ENCODE results near the gene ADAMTS7.
"Not testable (repeated sequence)": the region's sequence is repeated elsewhere in the genome, so short reads cannot be mapped to it uniquely, and the experiment has no call there.

DNA sequence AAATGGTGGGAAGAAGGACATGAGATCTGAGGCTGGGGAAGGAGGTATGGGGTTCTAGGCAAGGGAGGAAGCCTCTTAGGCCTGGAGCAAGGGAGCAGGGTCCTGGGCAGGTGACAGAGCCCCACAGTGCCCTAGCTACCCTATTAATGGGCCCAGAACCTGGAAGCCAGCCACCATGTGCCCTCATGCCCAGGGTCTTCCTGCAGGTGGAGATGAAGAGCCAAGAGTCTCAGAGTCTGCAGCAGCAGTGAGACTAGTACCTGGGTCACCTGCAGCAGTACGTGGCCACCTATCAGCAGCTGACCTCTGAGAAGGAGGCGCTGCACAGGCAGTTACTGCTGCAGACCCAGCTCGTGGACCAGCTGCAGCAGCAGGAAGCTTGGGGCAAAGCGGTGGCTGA, 75.0 kb downstream of the ADAMTS7 start:
- TF ChIP-seq, protein P1, sequence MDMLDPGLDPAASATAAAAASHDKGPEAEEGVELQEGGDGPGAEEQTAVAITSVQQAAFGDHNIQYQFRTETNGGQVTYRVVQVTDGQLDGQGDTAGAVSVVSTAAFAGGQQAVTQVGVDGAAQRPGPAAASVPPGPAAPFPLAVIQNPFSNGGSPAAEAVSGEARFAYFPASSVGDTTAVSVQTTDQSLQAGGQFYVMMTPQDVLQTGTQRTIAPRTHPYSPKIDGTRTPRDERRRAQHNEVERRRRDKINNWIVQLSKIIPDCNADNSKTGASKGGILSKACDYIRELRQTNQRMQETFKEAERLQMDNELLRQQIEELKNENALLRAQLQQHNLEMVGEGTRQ (IDR thresholded peaks at IDR 0.05) = not testable (repeated sequence)
- not testable (repeated sequence) for TF ChIP-seq KDM1A (IDR thresholded peaks at IDR 0.05; ENCODE audit: low read depth)
- TF ChIP-seq, protein P2, sequence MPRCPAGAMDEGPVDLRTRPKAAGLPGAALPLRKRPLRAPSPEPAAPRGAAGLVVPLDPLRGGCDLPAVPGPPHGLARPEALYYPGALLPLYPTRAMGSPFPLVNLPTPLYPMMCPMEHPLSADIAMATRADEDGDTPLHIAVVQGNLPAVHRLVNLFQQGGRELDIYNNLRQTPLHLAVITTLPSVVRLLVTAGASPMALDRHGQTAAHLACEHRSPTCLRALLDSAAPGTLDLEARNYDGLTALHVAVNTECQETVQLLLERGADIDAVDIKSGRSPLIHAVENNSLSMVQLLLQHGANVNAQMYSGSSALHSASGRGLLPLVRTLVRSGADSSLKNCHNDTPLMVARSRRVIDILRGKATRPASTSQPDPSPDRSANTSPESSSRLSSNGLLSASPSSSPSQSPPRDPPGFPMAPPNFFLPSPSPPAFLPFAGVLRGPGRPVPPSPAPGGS (IDR thresholded peaks at IDR 0.05) = not testable (repeated sequence)
- TF ChIP-seq, protein P3, sequence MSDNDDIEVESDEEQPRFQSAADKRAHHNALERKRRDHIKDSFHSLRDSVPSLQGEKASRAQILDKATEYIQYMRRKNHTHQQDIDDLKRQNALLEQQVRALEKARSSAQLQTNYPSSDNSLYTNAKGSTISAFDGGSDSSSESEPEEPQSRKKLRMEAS (IDR thresholded peaks at IDR 0.05) = not testable (repeated sequence)

All from A549 (cell line).